Measurements from ENCODE around the gene NTN5. TPM values are rescaled to one million over a fixed set of nuclear protein-coding genes. Genes with fewer than 3 reads are reported as not detected.
"Not testable (repeated sequence)": the region's sequence is repeated elsewhere in the genome, so short reads cannot be mapped to it uniquely, and the experiment has no call there.

Gene NTN5
- total RNA-seq, 1 experiment from 2014 or later: not detected

DNA sequence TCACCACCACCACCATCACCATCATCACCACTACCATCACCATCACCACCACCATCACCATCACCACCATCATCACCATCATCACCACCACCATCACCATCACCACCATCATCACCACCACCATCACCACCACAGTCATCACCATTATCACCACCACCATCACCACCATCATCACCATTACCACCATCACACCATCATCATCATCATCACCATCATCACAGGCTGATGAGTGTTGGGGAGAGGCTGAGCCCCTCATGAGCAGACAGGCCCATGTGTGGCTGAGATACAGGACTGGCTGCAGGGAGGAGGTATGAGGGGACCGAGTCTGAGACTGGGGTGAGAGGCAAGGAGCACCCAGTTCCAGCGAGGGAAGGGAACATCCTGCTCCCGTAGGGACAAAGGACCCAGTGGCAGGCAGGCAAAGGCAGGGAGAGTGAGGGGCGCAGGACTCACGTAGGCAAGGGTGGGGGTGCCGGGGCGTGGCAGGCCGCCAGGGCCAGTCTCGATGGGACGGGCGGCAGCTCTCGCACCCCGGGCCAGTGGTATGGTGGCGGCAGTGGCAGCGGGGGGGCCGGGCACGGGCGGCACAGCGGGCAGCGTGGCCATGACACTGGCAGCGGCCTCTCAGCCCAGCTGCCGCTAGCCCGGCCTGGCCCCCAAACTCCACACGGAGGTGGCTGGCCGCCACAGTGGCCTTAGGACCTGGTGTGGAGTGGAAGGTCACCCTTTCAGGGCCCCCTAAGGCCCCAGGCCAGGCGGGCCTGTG, 2.7 kb downstream of the NTN5 start:
- no peak for DNase-seq (ENCODE audit: low read depth)

- no peak for DNase-seq (ENCODE audit: low read depth)
These were observed 4.1 kb downstream of the NTN5 start for GRCh38 chr19:48668761-48669160.

GRCh38 chr19:48668332-48668731, 4.5 kb downstream of the NTN5 start:
- DNase-seq (ENCODE audit: low read depth): no peak

DNA sequence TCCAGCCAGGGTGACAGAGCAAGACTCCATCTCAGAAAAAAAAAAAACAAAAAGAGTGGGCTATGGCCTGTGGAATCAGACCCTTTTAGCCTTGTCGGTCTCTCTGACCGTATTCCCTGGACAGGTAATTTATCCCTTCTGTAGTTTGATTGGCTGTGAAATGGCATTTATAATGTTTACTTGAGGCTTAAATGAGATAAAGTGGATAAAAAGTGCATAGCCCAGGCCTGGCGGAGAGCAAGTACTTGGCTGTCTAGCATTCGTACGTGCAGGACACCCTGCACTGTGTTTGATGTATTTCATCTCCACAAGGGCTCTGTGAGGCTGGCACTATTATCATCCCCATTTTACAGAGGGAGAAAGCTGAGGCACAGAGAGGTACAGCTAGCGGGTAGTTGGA, 7.0 kb downstream of the NTN5 start:
- DNase-seq (ENCODE audit: low read depth): no peak

- DNase-seq (ENCODE audit: low read depth): no peak
These were observed 8.3 kb downstream of the NTN5 start for GRCh38 chr19:48664476-48664875.

DNA sequence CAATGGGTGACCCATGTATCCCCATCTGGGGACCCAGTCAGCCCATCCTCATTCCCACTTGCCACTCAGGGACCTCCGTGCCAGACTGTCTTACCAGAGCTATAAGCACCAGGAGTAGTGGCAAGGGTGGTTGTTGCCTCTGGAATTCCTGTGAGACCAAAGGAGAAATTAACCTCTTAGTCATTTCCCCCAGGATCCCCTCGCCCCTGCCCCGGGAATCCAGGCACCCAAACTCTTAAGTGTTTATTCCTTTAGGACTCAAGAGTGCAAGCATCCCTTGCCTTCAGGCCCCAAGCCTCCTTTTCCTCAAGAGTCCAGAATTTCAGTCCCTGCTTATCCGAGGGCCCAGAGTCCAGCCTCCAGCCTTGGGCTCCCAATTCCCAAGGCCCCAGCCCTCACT, 9.2 kb downstream of the NTN5 start:
- no peak for DNase-seq (ENCODE audit: low read depth)

- no peak for DNase-seq (ENCODE audit: low read depth)
These were observed 11.1 kb downstream of the NTN5 start for GRCh38 chr19:48661711-48662090.

DNA sequence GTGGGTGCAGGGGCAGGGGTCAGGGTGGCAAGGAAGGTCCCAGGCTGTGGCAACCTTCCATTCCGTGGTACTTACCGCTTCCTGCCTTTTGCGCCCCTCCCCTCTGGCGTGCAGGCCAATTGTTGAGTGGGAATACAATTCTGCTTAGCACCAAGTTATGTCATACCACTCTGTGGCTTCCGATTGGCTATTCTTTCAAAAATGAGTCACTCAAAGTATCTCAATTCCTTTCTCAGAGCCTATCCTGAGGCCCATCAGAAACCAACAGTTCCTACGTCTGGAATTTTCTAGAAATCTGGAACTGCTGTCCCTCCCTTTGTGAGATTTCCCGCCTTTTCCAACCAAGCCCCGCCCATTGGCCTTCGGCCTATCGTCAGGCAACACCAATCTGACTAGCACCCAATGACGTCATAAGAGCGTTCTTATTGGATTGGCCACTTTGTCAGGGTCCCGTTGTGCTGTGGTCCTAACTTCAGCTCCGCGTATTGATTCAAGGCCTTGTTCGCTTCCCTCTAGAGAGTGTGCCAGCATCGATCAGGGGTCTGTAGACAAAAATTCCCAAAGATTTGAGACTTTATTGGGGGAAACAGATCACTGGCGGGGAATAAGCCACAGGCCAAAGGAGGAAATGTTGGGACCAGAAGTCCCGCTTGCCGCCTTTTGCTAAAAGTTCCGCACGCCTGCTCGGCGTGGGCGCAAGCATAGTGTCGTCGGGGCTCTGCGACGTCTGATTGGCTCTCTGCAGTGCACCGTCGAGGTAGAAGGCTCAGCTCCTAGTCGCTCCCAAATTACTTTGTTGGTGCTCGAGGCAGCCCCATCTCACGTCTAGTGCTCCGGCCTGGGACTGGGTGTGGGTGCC, 11.7 kb downstream of the NTN5 start:
- peak; percentile 85 for DNase-seq (ENCODE audit: low read depth)

DNA sequence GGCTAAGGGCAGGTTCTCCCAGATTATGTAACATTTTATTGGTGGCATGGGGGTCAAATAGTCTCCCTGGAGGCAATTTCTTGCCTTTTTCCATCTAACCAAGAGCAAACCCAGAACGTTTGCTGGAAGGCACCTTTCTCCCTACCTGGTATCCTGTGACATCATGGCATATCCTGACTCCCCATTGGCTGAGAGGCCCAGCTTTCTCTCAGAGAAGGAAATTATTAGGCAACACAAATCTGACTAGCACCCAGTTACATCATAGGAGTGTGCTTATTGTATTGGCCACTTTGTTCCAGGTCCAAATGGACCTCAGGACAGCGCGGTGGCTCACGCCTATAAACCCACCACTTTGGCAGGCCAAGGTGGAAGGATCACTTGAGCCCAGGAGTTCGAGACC, 13.0 kb downstream of the NTN5 start:
- DNase-seq (ENCODE audit: low read depth): no peak

DNA sequence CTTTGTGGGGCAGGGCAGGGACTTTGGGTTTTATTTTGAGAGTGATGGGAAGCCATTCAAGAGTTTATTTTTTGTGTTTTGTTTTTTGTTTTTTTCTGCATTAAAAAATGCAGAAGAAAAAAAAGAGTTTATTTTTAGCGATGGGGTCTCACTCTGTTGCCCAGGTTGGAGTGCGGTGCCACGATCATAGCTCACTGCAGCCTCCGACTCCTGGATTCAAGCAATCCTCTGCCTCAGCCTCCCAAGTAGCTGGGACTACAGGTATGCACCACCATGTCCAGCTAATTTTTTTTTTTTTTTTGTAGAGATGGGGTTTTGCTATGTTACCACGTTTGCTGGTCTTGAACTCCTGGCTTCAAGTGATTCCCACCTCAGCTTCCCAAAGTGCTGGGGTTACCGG, 14.3 kb downstream of the NTN5 start:
- no peak for DNase-seq (ENCODE audit: low read depth)

DNA sequence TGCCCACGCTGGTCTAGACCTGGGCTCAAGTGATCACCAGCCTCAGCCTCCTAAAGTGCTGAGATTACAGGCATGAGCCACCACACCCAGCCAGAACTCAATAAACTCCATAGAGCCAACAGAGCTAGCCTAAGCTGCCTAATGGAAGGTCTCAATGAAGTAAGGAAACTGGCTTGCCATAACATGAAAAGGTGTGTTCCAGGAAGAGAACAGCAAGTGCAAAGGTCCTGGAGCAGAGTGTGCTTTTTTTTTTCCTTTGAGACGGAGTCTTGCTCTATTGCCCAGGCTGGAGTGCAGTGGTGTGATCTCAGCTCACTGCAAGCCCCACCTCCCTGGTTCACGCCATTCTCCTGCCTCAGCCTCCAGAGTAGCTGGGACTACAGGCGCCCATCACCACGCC, 15.0 kb downstream of the NTN5 start:
- not testable (repeated sequence) for DNase-seq (ENCODE audit: low read depth)

DNA sequence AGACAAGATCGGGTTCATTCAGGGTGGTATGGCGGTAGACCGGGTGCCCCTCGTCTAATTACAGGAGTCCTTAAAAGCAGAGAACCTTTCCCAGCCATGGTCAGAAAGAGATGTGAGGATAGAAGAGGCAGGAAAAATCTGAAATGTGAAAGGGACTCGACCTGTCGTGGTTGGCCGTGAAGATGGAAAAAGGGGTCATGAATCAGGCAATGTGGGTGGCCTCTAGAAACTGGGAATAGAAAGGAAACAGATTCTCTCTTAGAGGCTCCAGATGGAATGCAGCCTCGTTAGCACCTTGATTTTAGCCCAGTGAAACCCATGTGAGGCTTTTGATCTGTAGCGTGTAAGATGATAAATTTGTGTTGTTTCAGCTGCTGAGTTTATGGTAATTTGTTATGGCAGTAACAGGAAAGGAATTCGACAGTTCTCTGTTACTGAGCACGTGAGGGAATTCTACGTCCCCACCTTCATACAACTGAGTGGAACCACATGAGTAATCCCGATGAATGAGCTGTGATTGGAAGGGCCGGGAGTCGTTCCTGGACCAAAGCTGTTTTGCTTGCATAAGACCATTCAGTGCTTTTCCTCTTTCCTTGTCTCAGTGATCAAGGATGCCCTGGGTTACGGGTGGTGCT, 15.9 kb downstream of the NTN5 start:
- DNase-seq (ENCODE audit: low read depth): peak; percentile 75

GRCh38 chr19:48654299-48655059, 18.3 kb downstream of the NTN5 start:
- DNase-seq (ENCODE audit: low read depth): no peak

- no peak for DNase-seq (ENCODE audit: low read depth)
These were observed 21.2 kb downstream of the NTN5 start for GRCh38 chr19:48651683-48652048.

DNA sequence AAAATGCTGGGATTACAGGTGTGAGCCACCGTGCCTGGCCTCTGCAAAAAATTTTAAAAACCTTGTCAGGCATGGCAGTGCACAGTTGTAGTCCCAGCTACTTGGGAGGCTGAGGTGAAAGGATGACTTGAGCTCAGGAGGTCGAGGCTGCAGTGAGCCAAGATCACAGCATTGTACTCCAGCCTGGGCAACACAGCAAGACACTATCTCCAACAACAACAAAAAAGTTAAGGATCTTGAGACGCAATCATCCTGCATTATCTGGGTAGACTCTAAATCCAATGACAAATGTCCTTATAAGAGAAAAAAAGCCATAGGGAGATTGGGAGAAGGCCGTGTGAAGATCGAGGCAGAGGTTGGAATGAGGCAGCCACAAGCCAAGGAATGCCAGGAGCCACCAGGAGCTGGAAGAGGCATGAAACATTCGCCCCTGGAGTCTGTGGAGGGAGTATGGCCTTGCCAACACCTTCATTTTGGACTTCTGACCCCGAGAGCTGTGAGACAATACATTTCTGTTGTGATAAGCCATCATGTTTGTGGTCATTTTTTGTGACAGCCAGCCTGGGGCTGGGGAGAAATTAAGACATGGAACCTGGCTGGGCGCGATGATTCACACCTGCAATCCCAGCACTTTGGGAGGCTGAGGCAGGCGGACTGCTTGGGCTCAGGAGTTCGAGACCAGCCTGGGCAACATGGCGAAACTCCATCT, 21.7 kb downstream of the NTN5 start:
- DNase-seq (ENCODE audit: low read depth): no peak

DNA sequence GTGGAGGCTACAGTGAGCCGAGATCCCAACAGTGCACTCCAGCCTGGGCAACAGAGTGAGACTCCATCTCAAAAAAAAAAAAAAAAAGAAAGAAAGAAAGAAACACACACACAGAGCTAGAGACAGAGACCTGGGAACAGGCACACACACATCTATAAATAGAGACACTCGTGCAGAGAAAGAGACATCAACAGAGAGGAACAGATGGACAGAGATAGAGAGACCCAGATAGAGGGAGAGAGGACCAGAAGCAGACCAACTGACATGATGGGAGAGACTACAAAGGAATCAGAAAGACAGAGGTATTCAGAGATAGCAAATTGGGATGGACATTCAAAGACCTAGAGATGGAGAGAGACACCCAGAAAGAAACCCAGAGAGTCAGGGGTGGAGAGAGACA, 24.7 kb downstream of the NTN5 start:
- no peak for DNase-seq (ENCODE audit: low read depth)

GRCh38 chr19:48646722-48647216, 26.0 kb downstream of the NTN5 start:
- DNase-seq (ENCODE audit: low read depth): no peak

DNA sequence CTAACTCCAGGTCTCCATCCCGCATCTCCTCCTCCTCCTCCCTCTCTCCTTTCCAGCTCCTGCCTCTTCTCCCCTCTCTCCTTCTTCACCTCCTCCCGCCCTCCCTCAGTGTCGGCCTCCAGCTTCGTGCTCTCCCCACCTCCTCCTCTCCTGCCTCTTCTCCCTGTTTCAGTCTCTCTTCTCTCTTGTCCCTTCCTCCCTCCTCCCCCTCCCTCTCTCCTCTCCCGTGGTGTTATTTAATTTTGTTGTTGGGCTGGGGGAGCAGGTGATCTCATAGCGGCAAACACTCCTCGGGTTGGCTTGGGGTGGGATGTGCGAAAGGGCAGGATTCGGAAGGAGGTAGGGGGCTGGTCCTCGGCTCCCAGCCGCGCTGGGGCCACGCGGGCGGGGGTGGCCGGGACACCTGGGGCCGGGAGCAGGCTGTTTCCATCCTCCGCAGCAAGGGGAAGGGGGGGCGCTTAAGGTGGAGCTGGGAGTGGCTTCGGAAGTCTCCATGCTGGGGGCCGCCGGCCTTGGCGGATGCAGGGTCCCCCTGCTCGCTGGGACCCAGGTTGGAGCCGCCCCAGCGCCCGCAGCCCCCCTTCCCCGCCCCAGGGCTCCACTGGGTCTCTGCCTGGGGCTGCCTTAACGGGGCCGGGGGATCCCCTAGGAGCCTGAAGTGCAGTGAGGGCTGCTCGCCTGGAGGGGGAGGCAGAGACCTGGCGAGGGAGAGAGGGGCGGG, 26.7 kb downstream of the NTN5 start, which contains the start of gene CA11:
Gene CA11 (minus strand): TSS at position 187 of the 721 bp plus-strand sequence. CDS start 555 bp downstream, outside the sequence.
- DNase-seq (ENCODE audit: low read depth): peak; percentile 65

- DNase-seq (ENCODE audit: low read depth): no peak
These were observed 27.2 kb downstream of the NTN5 start for GRCh38 chr19:48645620-48646000.

Measured in HT1080 (cell line).